Ishikawa (cell line): Measurements from ENCODE around the gene PHF1.

Experiments
- CEBPB ChIP-seq: IDR thresholded peaks from 2 replicates; pipeline ENCODE4 v1.6.1; 2012
- CREB1 ChIP-seq: IDR thresholded peaks from 2 replicates; pipeline ENCODE4 v1.6.1; 2012; ENCODE audit warnings: low read depth
- EGR1 ChIP-seq: IDR thresholded peaks from 2 replicates; pipeline ENCODE4 v1.6.1; 2012
- EP300 ChIP-seq: IDR thresholded peaks from 2 replicates; pipeline ENCODE4 v1.6.1; 2012; ENCODE audit warnings: borderline replicate concordance
- FOXM1 ChIP-seq: IDR thresholded peaks from 2 replicates; pipeline ENCODE4 v1.6.1; 2012; ENCODE audit warnings: low read depth, borderline replicate concordance
- NFIC ChIP-seq: IDR thresholded peaks from 2 replicates; pipeline ENCODE4 v1.6.1; 2012
- RAD21 ChIP-seq: IDR thresholded peaks from 2 replicates; pipeline ENCODE4 v1.6.1; 2012; ENCODE audit warnings: low read depth
- REST ChIP-seq: IDR thresholded peaks from 2 replicates; pipeline ENCODE4 v1.6.1; 2012; ENCODE audit warnings: low read depth, mild to moderate bottlenecking
- TAF1 ChIP-seq: IDR thresholded peaks from 2 replicates; pipeline ENCODE4 v1.6.1; 2012; ENCODE audit warnings: low read depth, mild to moderate bottlenecking
- TCF12 ChIP-seq: IDR thresholded peaks from 2 replicates; pipeline ENCODE4 v1.6.1; 2012; ENCODE audit warnings: low read depth
- TEAD4 ChIP-seq: IDR thresholded peaks from 2 replicates; pipeline ENCODE4 v1.6.1; 2012
- YY1 ChIP-seq: IDR thresholded peaks from 2 replicates; pipeline ENCODE4 v1.6.1; 2012; ENCODE audit warnings: low read depth
- ZBTB7A ChIP-seq: IDR thresholded peaks from 2 replicates; pipeline ENCODE4 v1.6.1; 2012; ENCODE audit warnings: low read depth
- TF ChIP-seq, protein P1 (sequence below): IDR thresholded peaks from 2 replicates; pipeline ENCODE4 v1.6.1; 2012
- TF ChIP-seq, protein P2 (sequence below): IDR thresholded peaks from 2 replicates; pipeline ENCODE4 v1.6.1; 2012

The PHF1 gene

DNA sequence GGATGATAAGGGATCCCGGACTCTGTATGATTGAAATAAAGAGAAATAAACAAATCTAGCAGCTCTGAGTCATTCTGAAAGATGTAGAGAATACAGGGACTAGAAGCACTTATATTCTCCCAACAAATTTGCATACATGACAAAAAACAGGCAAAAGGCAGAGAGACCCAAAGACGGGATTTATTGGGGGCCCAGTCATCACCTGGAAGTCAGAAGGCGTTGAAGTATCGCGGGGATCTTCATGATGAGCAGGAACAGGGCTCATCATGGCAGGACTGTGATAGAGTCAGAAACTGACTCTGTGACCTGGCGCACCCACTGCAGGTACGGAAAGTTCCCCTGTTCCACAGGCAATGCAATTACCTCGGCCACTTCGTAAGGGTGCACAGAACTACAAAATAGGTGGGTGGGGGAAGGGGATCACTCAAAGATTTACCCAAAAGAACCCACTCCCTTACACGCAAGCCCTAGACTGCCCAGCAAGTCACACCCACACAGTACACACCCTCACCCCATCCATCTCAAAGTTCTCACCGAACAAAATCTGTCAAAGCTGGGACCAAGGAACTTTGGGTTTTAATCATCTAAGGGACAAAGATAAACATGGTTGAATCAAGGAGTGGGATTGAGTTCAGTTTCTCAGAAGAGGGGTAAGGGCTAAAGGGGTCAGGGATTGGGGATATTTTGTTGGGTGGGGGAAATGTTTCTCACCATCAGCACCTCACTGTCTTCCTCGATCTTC, 5.7 kb downstream of the PHF1 start:
- TF ChIP-seq RAD21 (no peak), REST (no peak), TAF1 (no peak), EGR1 (no peak), EP300 (no peak), CEBPB (no peak), TEAD4 (no peak), YY1 (no peak), TCF12 (no peak), FOXM1 (no peak), ZBTB7A (no peak), CREB1 (no peak), NFIC (no peak)
- TF ChIP-seq, protein P1, sequence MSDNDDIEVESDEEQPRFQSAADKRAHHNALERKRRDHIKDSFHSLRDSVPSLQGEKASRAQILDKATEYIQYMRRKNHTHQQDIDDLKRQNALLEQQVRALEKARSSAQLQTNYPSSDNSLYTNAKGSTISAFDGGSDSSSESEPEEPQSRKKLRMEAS: no peak
- TF ChIP-seq, protein P2, sequence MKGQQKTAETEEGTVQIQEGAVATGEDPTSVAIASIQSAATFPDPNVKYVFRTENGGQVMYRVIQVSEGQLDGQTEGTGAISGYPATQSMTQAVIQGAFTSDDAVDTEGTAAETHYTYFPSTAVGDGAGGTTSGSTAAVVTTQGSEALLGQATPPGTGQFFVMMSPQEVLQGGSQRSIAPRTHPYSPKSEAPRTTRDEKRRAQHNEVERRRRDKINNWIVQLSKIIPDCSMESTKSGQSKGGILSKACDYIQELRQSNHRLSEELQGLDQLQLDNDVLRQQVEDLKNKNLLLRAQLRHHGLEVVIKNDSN: no peak

GRCh38 chr6:33417128-33417902, 6.5 kb downstream of the PHF1 start:
- TF ChIP-seq YY1 (no peak), TEAD4 (no peak)

- TF ChIP-seq, protein P1: peak; percentile 97
- TF ChIP-seq NFIC (no peak), CEBPB (no peak), CREB1 (no peak; the same call in none of the 2 replicates), TCF12 (no peak), TEAD4 (peak; percentile 26; the same call in 1 of the 2 replicates), YY1 (peak; percentile 76), TAF1 (peak; percentile 35; the same call in 1 of the 2 replicates), ZBTB7A (peak; percentile 86; the same call in 1 of the 2 replicates), EGR1 (no peak), EP300 (no peak), RAD21 (no peak), FOXM1 (no peak), REST (no peak)
- TF ChIP-seq, protein P2: peak; percentile 98
Observed at GRCh38 chr6:33417903-33418689, 7.3 kb downstream of the PHF1 start, which contains the start of gene CUTA. TSS of gene CUTA (minus strand) at chr6:33418107. CDS start at chr6:33418000, 107 bp downstream.

DNA sequence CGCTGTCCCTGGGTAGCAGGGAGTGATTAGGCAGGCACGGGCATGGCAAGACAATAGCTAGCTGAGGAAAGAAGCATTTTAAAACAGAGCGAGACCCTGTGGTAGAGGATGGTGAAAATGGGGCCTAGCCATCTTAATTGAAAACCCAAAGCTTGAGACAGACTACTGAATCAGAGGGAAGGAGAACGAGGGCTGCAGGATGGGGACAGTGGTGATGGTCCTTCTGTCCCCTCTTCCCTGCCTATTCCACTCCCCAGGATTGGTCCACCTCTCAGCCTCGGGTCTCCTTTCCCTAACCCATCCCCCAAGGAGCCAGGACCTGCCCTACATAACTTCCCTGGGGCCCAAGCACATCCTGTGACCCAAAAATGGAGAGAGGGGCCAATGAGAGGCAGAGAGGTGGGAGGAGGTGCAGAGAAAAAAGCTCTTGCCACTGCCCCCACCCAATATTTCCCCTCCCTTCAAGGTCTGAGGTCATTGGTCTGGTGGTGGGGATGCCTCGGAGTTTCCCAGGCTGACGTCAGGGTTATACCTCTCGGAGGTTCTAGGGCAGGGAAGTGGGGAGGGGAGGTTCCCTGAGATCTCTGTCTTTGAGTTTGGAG, 8.0 kb downstream of the PHF1 start:
- TF ChIP-seq FOXM1 (no peak), TEAD4 (no peak), YY1 (no peak), ZBTB7A (no peak), RAD21 (no peak), TCF12 (no peak), REST (no peak), CEBPB (no peak), TAF1 (no peak), EGR1 (no peak), NFIC (no peak), CREB1 (no peak), EP300 (no peak)
- TF ChIP-seq, protein P1: no peak
- TF ChIP-seq, protein P2: no peak
